K562 (cell line): ENCODE measurements around the gene NT5E. TPM values are rescaled to one million over a fixed set of nuclear protein-coding genes. Genes with fewer than 3 reads are reported as not detected.
A peak's percentile ranks its signal among the peaks of the same experiment; 100 is the strongest.

Experiments
- BACH1 ChIP-seq: fragments of 200-800 bp; sonication (Bioruptor generic); IDR thresholded peaks from 2 replicates; pipeline ENCODE4 v1.6.1; 2016; ENCODE audit warnings: missing genetic modification characterization, missing compliant biosample characterization
- HEY1 ChIP-seq: fragments of 250-450 bp; sonication (Bioruptor Pico); IDR thresholded peaks from 2 replicates; pipeline ENCODE4 v1.5.0; 2020; ENCODE audit warnings: mild to moderate bottlenecking, moderate library complexity, borderline replicate concordance
- KDM4B ChIP-seq, 2 experiments: fragments of 450-650 bp in 1 of 2; sonication (generic) in 1 of 2; IDR thresholded peaks; 2 replicates each; pipeline ENCODE4 v1.6.1; 2016 to 2017; ENCODE audit warnings: borderline replicate concordance in 2 of 2, antibody characterized with exemption in 1 of 2, low read depth in 1 of 2, mild to moderate bottlenecking in 1 of 2
- MXI1 ChIP-seq: IDR thresholded peaks from 2 replicates; pipeline ENCODE4 v1.6.1; 2011; ENCODE audit warnings: low read depth, mild to moderate bottlenecking, improper control_type of control experiment, low read length
- SMAD1 ChIP-seq: fragments of 150-350 bp; IDR thresholded peaks from 2 replicates; pipeline ENCODE4 v1.6.1; 2014; ENCODE audit warnings: low read length, low read depth; ENCODE audit not compliant: partially characterized antibody
- TAF15 ChIP-seq: fragments of 200-400 bp; formaldehyde crosslinking; IDR thresholded peaks from 2 replicates; pipeline ENCODE4 v1.6.1; 2017; ENCODE audit warnings: mild to moderate bottlenecking, low read depth, low read length, moderate library complexity
- TBP ChIP-seq: optimal IDR thresholded peaks from 2 replicates; pipeline ENCODE3; 2011; ENCODE audit warnings: low read depth, low read length, improper control_type of control experiment
- ZNF12 ChIP-seq: sonication (generic); formaldehyde crosslinking; IDR thresholded peaks from 2 replicates; pipeline ENCODE4 v1.4.0; 2020; ENCODE audit warnings: mild to moderate bottlenecking, missing genetic modification reagents
- ZNF586 ChIP-seq: fragments of 450-650 bp; formaldehyde crosslinking; conservative IDR thresholded peaks from 2 replicates; pipeline ENCODE4 v1.4.0; 2020; ENCODE audit warnings: mild to moderate bottlenecking, moderate library complexity
- polyA plus RNA-seq, 8 experiments: library from polyadenylated mRNA; depleted of rRNA in 4 of 8; stranded (reverse) in 5 of 8; unstranded in 3 of 8; fragments of >200 nt; fragmentation: Nextera tagmentation in 2 of 8; fragmentation: Illumina TruSeq in 1 of 8; extraction: Ambion mirVana in 2 of 8; extraction: Trizol in 1 of 8; gene quantifications; 2 replicates each; pipeline versions ENCODE4 v1.2.1 to v1.2.3, GENCODE V29; 2011 to 2014; ENCODE audit warnings: inconsistent platforms in 1 of 8, missing spikeins in 1 of 8
- total RNA-seq, 7 experiments: library from RNA; depleted of rRNA in 6 of 7; stranded (reverse); fragments of >200 nt in 6 of 7; fragmentation: Illumina TruSeq in 2 of 7; extraction: Trizol in 2 of 7; gene quantifications; 2 replicates each; pipeline versions ENCODE4 v1.2.1 to v1.2.3, GENCODE V29; 2011 to 2021; ENCODE audit warnings: low replicate concordance in 1 of 7
- TF ChIP-seq, protein P1 (sequence below), 3 experiments: IDR thresholded peaks in 2 of 3; conservative IDR thresholded peaks in 1 of 3; 2 replicates each; pipeline ENCODE4 v1.5.1; 2011 to 2012; ENCODE audit warnings: low read length in 3 of 3, mild to moderate bottlenecking in 3 of 3, control low read depth in 2 of 3, improper control_type of control experiment in 1 of 3, inconsistent platforms in 1 of 3, low read depth in 1 of 3, mixed read lengths in 1 of 3, moderate library complexity in 1 of 3; ENCODE audit not compliant: insufficient read depth in 2 of 3
- TF ChIP-seq, protein P2 (sequence below): fragments of 150-350 bp; IDR thresholded peaks from 2 replicates; pipeline ENCODE4 v1.6.1; 2014; ENCODE audit warnings: low read depth, mild to moderate bottlenecking, low read length, borderline replicate concordance
- TF ChIP-seq, protein P3 (sequence below), 2 experiments: IDR thresholded peaks in 1 of 2; conservative IDR thresholded peaks in 1 of 2; 2 replicates each; pipeline ENCODE4 v1.6.1; 2016; ENCODE audit warnings: low read depth in 2 of 2, mild to moderate bottlenecking in 1 of 2, missing compliant biosample characterization in 1 of 2, missing genetic modification characterization in 1 of 2, moderate library complexity in 1 of 2
- TF ChIP-seq, protein P4 (sequence below): fragments of 250-450 bp; sonication (Bioruptor Pico); IDR thresholded peaks from 2 replicates; pipeline ENCODE4 v1.4.0; 2020; ENCODE audit warnings: mild to moderate bottlenecking
- TF ChIP-seq, protein P5 (sequence below): fragments of 450-650 bp; IDR thresholded peaks from 2 replicates; pipeline ENCODE4 v1.7.0; 2016; ENCODE audit warnings: borderline replicate concordance

Gene NT5E
- total and polyA plus RNA-seq, 9 of the 15 experiments (the other 6 are each of a cell fraction or from before 2014, with no cell fraction given) = 0.01 to 0.13 TPM; not detected in 7

DNA sequence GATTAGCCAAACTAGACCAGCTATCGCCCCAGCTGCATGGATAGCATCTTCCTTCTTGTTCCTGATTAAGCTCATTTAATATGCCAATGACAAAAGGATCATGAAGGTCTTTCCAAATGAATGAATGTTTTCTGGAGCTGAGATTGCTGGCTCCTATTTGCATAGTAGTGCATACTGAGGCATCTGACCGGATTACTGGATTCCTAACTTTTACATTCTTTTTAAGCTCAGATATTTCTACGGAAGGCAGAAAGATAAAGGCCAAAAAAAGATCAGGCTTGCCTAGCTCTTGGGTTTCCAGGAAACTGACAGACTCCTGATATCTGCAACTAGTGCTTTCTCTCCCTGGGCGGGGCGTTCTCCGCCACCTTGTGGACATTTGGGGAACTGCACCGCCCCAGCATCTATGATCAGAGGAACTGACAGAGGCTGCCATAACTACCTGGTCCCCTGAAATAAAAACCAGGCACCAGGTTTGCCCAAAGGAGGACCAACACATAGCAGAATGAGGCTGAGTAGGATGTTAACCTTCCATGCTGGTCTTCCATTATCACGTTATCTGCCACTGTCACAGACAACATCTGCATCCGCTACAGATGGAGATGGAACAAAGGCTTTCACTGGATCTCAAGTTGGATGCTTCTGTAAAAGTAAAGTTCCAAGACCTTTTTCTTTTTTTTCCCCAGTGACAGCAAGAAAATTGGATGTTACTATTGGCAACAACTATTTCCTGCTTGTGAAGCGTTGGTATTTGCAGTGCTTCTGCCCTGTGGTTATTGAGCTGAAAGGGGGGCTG lies 33.2 kb downstream of the NT5E start (continued):
- TF ChIP-seq, protein P1, sequence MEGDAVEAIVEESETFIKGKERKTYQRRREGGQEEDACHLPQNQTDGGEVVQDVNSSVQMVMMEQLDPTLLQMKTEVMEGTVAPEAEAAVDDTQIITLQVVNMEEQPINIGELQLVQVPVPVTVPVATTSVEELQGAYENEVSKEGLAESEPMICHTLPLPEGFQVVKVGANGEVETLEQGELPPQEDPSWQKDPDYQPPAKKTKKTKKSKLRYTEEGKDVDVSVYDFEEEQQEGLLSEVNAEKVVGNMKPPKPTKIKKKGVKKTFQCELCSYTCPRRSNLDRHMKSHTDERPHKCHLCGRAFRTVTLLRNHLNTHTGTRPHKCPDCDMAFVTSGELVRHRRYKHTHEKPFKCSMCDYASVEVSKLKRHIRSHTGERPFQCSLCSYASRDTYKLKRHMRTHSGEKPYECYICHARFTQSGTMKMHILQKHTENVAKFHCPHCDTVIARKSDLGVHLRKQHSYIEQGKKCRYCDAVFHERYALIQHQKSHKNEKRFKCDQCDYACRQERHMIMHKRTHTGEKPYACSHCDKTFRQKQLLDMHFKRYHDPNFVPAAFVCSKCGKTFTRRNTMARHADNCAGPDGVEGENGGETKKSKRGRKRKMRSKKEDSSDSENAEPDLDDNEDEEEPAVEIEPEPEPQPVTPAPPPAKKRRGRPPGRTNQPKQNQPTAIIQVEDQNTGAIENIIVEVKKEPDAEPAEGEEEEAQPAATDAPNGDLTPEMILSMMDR (IDR thresholded peaks at IDR 0.05 in 2 of 3, conservative IDR thresholded peaks at IDR 0.05 in 1 of 3; ENCODE audit: insufficient read depth in 2 of 3, low read depth in 1 of 3, low read length in 3 of 3) = peak; percentile 84 to 98 (median 91)
- TF ChIP-seq SMAD1 (no peak), HEY1 (no peak), KDM4B (IDR thresholded peaks at IDR 0.05; ENCODE audit: borderline replicate concordance in 2 of 2, low read depth in 1 of 2) (no peak), MXI1 (no peak), ZNF12 (CRISPR knock-in tag) (no peak), TAF15 (no peak), TBP (no peak), BACH1 (tag) (no peak), ZNF586 (CRISPR knock-in tag) (no peak)
- TF ChIP-seq, protein P2, sequence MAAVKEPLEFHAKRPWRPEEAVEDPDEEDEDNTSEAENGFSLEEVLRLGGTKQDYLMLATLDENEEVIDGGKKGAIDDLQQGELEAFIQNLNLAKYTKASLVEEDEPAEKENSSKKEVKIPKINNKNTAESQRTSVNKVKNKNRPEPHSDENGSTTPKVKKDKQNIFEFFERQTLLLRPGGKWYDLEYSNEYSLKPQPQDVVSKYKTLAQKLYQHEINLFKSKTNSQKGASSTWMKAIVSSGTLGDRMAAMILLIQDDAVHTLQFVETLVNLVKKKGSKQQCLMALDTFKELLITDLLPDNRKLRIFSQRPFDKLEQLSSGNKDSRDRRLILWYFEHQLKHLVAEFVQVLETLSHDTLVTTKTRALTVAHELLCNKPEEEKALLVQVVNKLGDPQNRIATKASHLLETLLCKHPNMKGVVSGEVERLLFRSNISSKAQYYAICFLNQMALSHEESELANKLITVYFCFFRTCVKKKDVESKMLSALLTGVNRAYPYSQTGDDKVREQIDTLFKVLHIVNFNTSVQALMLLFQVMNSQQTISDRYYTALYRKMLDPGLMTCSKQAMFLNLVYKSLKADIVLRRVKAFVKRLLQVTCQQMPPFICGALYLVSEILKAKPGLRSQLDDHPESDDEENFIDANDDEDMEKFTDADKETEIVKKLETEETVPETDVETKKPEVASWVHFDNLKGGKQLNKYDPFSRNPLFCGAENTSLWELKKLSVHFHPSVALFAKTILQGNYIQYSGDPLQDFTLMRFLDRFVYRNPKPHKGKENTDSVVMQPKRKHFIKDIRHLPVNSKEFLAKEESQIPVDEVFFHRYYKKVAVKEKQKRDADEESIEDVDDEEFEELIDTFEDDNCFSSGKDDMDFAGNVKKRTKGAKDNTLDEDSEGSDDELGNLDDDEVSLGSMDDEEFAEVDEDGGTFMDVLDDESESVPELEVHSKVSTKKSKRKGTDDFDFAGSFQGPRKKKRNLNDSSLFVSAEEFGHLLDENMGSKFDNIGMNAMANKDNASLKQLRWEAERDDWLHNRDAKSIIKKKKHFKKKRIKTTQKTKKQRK = no peak
- TF ChIP-seq, protein P3, sequence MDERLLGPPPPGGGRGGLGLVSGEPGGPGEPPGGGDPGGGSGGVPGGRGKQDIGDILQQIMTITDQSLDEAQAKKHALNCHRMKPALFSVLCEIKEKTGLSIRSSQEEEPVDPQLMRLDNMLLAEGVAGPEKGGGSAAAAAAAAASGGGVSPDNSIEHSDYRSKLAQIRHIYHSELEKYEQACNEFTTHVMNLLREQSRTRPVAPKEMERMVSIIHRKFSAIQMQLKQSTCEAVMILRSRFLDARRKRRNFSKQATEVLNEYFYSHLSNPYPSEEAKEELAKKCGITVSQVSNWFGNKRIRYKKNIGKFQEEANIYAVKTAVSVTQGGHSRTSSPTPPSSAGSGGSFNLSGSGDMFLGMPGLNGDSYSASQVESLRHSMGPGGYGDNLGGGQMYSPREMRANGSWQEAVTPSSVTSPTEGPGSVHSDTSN (CRISPR knock-in tag; IDR thresholded peaks at IDR 0.05; ENCODE audit: low read depth) = no peak
- TF ChIP-seq, protein P3 (tag; conservative IDR thresholded peaks at IDR 0.05; ENCODE audit: low read depth) = no peak
- TF ChIP-seq, protein P4, sequence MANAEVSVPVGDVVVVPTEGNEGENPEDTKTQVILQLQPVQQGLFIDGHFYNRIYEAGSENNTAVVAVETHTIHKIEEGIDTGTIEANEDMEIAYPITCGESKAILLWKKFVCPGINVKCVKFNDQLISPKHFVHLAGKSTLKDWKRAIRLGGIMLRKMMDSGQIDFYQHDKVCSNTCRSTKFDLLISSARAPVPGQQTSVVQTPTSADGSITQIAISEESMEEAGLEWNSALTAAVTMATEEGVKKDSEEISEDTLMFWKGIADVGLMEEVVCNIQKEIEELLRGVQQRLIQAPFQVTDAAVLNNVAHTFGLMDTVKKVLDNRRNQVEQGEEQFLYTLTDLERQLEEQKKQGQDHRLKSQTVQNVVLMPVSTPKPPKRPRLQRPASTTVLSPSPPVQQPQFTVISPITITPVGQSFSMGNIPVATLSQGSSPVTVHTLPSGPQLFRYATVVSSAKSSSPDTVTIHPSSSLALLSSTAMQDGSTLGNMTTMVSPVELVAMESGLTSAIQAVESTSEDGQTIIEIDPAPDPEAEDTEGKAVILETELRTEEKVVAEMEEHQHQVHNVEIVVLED (CRISPR knock-in tag) = no peak
- TF ChIP-seq, protein P5, sequence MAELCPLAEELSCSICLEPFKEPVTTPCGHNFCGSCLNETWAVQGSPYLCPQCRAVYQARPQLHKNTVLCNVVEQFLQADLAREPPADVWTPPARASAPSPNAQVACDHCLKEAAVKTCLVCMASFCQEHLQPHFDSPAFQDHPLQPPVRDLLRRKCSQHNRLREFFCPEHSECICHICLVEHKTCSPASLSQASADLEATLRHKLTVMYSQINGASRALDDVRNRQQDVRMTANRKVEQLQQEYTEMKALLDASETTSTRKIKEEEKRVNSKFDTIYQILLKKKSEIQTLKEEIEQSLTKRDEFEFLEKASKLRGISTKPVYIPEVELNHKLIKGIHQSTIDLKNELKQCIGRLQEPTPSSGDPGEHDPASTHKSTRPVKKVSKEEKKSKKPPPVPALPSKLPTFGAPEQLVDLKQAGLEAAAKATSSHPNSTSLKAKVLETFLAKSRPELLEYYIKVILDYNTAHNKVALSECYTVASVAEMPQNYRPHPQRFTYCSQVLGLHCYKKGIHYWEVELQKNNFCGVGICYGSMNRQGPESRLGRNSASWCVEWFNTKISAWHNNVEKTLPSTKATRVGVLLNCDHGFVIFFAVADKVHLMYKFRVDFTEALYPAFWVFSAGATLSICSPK = no peak
